GM21526 (cell line): Measurements from ENCODE around the gene RNF222.
"Not testable (repeated sequence)": the region's sequence is repeated elsewhere in the genome, so short reads cannot be mapped to it uniquely, and the experiment has no call there.

Source experiments
- ATAC-seq: cut with Tn5 transposase; IDR thresholded peaks from one replicate; pipeline ENCODE4 v1.9.1; 2021; ENCODE audit warnings: moderate library complexity; ENCODE audit not compliant: unreplicated experiment, low FRiP score

RNF222 gene

DNA sequence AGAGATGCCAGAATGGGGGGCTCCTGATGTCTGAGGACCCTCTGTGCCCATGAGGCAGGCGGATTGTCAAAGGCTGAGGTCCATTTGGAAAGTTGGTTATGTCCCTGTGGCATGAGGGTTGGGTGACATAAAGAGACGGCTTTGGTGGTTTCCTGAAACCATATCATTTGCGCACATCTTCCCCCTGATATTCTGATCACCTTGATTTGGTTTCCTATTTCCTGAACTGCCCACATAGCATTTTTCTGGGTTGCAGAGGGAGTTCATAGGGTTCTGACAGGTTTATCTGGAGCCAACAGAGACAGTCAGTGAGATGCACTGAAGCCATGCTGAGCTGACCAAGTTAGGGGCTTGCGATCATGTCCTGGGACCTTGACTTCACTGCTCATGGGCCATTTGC lies 15.7 kb upstream of the RNF222 start:
- ATAC-seq, result no peak

DNA sequence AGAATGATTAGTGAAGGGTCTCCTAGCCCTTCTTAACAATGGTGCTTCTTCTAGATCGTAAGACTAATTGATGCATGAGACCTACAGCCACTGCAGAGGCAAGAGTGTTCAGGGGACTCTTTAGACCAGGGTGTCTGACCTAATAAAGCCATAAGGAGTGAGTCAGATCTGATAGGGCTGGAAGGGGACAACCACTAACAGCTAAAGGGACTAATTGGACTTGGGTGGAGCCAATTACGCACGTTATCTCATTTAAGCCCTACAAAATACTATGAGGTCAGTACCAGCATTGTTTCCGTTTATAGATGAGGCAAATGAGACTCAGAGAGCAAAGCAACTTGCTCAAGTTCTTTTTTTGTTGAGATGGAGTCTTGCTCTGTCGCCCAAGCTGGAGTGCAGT lies 14.5 kb upstream of the RNF222 start:
- no peak for ATAC-seq

DNA sequence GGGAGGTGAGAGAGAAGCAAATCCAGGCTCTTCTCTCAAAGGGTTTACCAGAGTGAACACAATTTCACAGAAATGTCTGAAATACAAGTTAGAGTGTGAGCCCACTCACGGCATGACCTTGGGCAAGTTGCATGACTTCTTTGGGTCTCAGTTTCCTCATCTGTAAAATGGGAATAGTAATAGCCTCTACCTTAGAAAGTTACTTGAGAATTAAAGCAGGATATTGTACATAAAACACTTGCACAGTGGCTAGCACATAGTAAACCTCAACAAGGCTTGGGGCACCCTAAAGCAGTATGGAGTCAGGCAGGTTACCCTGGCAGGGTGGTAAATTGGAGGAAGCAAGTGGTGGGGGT lies 13.2 kb upstream of the RNF222 start:
- ATAC-seq, result no peak

DNA sequence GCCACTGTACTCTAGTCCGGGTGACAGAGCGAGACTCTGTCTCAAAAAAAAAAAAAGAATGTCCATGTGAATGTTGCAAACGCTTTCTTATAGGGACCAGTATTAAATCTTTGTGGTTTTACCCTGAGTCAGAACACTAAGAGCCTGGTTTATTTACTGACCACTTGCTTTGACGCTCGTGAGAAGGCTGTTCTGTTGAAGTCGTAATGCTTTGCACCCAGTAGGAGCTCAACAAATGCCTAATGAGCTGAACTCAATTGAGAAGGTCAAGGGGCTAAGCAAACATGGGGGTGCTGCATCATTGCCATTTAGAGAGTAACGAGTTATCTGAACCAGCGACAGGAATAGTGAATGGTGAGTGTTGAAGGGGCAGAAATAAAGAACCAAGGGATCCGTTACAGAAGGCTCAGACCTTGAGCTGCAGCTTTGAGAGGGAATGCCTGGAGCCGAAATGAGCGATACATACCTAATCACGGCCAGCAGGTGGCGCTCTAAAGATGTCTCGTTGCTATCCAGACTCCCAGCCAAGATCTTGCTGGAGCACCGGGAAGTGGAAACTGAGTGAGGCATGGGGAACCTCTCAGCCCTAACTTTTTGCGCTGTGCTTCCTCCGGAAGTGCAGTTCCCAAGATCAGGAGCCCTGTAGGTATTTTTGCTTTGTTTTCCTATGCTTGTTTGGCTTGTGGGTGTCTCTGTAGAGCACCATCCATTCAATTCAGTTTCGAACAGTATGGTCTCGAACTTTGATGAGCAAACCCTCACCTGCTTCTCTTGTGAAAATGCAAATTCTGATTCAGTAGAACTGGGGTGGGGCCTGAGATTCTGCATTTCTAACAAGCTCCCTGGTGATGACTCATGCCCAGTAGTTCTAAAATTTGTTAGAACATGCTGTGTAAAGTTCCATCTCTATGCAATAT lies 12.6 kb upstream of the RNF222 start:
- no peak for ATAC-seq

DNA sequence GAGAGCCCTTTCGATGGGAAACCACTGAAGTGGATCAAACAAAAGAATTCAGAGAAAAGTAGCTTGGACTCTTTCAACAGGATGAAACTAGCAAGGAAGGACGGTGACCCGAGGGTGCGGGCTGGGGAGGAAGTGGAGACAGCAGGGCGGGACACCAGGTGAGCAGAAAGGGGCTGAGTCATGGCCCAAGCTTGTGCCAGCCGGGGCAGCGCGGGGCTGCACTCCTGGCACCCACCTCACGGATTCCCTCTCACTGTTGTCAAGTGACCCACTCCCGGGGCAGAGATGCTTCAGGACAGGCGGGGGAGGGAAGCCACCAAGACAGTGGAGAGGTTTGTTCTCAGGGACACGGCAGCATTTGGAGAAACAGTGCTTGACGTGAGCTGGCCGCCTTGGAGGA lies 10.7 kb upstream of the RNF222 start:
- ATAC-seq, result no peak

DNA sequence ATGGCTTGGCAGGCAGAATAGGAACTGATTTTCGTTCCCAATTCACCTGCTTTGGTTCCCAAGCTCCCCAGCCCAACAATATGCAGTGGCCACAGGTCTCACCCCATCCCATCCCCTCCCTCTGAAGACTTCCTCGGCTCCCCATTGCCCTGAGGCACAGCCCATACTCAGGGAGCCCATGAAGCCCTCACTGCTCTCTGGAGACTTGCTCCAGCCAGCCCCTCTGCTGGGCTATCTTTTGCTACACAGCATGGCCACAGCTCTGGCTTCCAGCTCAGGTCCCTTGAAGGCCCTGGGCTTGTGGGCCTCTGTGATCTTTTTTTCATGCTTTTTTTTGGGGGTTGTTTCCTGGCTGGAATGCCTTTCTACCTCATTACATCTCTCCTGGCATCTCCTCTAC lies 8.5 kb upstream of the RNF222 start:
- no peak for ATAC-seq

DNA sequence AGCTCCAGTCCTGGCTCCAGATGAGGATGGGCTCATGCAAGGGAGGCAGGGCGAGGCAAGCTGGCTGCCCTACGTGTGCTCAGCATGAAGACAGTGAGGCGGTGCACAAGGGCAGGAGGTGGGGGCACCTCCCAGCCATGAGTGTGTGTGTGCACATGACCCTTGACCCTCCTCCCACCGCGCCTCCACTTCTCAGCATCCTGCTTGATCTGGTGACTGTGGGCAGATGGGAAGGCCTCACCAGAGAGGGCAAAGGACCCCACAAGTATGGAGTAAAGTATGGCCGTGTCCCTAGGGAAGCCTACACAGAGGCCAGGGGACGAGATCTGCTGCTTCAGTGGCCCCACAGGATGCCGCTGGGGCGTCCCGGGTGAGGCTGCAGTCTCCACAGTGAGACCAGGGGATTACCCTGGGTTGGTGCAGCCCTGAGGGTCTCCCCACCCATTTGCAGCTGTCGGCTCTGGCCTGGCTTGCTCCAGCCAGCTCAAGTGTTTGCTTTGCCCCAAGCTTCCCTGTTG lies 7.9 kb upstream of the RNF222 start:
- ATAC-seq, result no peak

DNA sequence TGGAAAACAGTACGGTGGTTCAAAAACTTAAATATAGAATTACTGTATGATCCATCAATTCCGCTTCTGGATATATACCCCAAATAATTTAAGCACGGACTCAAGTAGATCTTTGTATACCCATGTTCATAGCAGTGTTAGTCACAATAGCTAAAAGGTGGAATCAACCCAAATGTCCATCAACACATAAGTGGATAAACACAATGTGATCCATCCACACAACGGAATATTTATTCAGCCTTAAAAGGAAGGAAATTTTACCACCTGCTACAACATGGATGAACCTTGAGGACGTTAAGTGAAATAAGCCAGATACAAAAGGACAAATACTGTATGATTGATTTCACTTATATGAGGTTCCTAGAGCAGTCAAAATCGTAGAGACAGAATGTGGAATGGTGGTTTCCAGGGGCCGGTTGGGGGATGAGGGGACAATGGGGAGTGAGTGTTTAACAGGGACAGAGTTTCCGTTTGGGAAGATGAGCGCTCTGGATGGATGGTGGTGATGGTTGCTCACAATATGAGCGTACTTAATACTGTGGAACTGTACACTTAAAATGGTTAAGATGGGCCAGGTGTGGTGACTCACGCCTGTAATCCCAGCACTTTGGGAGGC lies 5.4 kb upstream of the RNF222 start:
- no peak for ATAC-seq

DNA sequence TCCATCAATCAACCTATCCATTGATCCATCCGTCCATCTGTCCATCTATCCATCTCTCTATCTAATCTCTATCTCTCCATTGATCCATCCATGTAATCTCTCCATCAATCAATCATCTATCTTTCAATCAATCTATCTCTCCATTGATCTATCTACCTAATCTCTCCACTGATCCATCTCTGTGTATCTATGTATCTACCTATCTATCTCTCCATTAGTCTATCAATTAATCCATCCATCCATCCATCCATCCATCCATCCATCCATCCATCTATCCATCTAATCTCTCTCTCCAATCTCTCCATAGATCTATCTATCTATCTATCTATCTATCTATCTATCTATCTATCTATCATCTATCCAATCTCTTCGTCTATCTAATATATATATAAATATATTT lies 3.5 kb upstream of the RNF222 start:
- no peak for ATAC-seq

DNA sequence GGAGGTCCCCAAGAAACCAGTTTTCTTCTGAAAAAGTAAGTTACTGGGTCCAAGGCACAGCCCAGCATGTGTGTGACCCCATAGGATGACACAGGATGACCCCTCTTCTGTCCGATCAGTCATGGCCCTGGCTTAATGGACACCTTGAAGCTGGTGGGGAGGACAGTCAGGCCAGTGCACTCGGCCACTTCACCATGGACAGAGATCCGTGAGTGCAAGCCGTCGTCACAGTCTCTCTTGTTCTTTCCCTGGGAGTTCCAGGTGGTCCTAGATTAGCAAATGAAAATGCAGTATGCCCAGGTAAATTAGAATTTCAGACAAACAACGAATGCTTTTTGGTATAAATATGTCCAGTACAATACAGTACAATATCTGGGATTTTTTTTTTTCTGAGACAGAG lies 1.4 kb upstream of the RNF222 start:
- no peak for ATAC-seq

DNA sequence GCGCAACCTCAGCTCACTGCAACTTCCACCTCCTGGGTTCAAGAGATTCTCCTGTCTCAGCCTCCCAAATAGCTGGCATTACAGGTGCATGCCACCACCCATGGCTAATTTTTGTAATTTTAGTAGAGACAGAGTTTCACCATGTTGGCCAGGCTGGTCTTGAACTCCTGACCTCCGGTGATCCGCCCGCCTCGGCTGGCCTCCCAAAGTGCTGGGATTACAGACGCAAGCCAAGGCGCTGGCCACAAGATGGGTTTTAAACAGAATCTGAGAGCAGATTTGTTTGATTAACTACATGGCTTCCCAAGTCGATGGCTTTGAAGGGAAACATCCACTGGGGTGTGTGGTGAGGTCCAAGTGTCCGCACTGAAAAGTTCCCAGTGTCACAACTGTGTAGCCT lies 3.1 kb downstream of the RNF222 start:
- ATAC-seq, result not testable (repeated sequence)

DNA sequence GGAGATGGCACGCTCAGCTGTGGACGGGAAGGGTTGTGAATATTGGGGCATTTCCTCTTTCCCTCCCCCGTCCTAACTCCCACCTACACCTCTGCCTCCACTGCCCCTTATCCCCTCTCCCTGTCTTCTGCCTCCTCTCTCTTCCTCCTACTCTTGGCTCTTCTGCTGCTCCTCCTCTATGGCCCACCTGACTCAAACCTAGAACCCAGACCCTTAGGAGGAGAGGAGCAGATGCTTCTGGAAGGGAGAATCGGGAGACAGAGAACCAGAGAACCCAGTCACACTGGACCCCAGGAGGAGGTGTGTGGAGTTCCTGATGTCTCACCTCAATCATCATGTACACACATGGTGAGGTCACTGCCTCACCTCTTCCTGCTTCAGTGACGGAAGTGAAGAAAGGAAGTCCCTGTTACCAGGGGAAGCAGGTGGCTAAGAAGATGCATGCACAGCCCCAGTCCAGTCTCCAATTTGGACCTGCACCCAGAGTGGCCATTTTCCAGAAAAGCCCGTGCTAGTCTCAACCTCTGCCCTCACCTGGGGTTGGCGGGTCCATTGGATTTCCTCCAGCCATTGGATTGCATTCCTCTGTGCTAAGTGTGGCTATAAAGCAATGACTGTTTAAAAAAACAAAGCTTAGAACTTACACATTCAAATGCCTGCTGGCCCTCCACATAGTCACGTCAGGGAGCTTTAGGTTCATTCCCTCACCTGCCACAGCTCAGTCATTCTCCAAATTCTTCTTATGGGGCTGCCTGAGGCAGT lies 4.0 kb downstream of the RNF222 start:
- ATAC-seq, result no peak

DNA sequence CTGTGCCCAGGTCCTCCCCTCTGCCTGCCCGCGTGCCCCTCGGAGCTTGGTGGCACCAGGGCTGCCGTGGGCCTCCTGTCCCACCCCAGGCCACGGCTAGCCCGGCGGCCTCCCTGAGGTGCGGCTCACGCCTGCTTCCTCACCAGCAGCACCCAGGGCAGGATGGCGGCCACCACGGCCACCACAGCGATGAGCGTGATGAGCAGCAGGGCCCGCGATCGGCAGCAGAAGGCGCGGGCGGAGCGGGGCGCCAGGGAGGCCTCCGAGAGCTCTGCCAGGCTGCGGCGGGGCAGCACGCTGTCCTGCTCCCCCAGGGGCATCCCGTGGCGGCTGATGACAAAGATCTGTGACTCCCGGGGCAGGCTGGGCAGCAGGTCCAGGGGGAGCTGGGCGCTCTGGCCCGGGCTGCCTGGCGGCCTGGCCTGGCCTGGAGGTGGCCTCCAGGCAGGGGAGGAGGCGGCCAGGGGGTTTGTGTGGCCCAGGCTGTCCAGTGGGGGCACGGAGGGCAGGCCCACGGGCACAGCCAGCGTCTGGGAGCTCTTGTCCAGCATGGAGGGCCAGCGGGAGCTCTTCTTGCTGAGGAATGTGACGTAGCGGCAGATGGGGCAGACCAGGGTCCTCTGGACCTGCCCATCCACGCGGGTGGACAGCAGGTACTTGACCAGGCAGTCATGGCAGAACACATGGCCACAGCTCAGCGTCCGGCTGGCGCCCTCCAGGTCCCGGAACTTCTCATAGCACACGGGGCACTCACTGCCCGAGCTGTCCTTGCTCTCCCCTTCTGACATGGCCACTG lies 4.8 kb downstream of the RNF222 start:
- ATAC-seq, result no peak

DNA sequence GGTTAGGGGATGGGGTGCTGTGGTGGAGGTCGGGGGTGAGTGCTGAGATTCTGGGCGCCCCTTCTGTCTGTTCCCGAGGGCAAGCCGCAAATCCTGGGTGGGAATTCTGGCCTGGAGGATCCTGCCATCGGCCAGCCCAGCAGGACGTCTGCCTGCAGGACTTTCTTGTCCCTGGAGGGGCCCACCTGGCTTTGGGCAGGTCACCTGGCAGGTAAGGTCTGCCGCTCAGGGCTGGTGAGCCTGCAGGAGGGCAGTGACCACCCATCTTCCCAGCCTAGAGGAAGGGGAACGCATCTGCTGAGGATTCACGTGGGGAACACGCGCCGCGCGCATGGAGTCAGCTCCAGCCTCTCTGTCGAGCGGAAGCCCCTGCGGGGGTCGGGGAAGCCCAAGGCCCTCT lies 5.4 kb downstream of the RNF222 start:
- ATAC-seq, result no peak

DNA sequence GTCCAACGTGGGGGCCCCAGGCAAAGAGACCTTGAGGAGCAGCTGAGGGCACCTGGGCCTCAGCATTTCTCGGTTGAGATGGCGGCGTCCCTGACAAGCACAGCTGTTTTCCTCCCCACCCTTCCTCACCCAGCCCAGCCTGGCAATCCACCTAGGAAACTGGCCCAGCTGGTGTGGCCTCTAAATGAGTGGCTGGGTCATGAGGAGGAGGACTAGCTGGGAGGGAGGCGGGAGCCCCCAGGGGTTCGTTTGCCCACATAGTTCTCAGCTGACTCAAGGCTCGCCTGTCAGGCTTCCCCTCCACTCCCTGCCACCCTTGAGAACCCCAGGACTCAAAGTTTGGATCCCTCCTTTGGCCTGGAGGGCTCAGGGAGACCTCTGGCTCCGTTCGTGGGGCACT lies 5.9 kb downstream of the RNF222 start:
- no peak for ATAC-seq

DNA sequence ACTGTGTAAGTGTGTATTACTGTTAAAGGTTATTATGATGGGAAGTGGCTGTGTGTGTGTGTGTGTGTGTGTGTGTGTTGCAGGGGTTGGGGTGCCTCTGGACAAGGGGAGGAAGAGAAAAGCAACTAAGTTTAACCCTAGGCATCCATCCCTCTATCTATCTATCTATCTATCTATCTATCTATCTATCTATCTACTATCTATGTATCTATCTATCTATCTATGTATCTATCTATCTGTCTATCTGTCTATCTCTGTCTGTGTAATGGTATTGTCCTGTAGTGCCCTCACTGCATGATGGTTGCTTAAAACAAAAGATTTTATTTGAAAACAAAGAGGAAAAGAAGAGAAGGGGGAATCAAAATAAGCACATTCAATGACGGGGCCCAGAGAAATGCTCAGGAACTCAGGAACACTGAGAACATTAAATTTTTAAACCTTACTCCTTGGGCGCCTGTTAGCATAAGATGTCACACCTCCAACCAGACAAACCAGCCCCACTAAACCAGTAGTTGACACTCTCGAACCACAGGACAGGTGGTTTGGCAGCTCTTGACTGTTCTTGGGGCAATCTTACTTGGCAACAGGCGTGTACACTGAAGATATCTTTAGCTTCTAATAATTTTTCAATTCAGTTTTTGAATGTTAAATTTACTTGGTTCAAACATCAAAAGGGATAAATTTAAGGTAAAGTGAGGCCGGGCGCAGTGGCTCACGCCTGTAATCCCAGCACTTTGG lies 9.5 kb downstream of the RNF222 start:
- no peak for ATAC-seq

DNA sequence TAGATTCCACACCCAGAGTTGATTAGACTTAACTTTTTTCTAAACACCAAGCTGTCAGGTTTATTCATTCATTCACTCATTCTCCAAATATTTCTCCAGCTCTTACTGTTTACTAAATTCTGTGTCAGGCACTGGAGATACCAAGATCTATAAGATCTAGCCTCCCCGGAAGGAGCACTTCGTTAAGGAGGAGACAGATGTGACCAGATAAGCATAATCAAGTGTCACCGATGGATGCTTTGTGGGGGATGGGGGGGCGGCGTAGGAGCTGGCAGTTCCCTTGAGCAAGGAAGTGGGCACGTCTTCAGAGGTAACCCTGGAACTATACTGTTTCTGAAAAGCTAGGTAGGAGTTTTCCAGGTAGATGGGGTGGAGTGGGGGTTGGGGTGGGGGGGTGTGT lies 10.8 kb downstream of the RNF222 start:
- no peak for ATAC-seq

DNA sequence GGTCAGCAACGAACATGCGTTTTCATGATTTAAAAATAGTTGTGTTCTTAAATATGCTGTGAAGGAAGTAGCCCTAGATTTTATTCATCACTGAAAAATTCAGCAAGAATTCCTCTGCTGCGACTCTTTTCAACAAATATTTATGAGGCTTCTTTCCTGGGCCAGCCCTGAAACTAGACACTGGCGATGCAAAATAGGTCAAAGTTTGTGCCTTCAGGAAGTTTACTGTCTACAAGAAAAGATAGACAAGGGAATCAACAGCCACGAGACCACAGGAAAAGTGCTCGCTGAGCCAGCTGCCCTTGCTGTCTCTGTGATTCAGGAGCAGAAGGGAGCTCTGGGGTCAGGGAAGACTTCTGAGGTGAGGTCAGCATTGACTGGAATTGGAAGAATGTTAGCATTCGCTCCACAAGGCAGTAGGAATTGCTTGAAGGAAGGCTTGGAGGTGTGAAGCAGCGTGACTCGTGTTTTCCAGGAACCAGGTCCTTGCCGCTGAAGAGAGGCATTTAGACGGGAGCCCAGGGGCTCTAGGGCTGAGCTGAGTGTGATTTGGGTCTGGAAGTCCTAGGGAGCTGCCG lies 12.7 kb downstream of the RNF222 start:
- ATAC-seq, result no peak

DNA sequence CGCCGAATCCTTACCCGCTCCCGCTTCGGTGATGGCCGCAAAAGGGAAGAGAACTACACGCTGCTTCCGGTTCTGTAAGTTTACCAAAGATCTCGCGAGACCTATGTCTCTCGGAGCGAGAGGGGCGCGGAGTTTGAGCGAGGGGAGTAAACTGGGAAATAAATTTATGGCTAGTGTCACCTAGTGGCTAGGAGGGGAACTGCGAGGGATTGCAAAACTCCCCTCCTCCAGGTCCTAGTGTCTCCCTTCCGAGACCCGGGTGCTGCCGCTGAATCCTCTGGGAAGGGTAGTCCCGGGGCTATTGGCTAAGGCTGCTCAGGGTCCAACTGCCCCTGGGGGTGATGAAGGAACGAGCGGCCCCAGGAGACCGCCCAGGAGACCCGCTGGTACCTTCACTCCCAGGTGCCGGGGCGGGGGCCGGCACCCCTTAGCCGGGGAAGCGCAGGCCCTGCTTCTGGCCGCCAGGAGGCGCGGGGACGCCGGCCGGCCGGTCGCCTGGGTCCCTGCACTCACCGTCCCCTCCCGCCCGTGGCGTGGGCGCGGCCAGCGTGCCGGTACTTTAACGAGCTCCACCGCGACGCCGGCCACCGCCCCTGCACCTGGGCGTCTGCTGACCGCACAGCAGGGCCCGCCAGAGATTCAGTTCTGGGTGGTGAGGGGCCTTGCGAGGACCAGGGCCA lies 14.3 kb downstream of the RNF222 start, which contains the start of gene RPL26:
Gene RPL26, minus strand, starts transcription at position 51 of the 680 bp plus-strand sequence. CDS start 883 bp downstream, outside the sequence.
- peak; percentile 82 for ATAC-seq
